ENCODE data around the gene CISD1. TPM values are rescaled to one million over a fixed set of nuclear protein-coding genes. Genes with fewer than 3 reads are reported as not detected.
A peak's percentile ranks its signal among the peaks of the same experiment; 100 is the strongest.

CISD1 gene
- total and polyA plus RNA-seq, 2 donors (not counting 3 experiments of a cell fraction or from before 2014, with no cell fraction given) = 25.5 to 53.0 TPM

DNA sequence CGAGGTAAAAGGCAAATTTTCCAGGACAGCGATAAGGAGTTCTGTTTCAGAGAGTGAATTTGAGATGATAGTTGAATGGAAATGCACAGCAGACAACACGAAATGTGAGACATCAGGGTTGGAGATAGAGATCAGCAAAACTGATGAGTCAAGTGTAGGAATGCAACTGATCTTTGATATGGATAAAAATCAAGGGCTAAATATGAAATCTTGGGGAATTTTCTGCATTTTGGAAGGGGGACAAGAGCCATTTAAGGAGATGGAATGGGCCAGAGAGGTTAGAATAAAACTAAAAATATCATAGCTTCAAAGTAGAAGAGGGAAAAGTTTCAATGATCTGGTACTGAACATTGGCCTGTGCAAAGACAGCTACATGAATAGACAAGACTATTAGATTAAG is 11.5 kb downstream of the CISD1 start:
- no TSS peak for BruUV-seq (replicated peaks)
- POLR2A ChIA-PET = no interaction called here
- no peak for TF ChIP-seq JUN (IDR thresholded peaks at IDR 0.05; ENCODE audit: borderline replicate concordance, insufficient read depth, insufficient read length, low read depth)
- TF ChIP-seq, protein P1, sequence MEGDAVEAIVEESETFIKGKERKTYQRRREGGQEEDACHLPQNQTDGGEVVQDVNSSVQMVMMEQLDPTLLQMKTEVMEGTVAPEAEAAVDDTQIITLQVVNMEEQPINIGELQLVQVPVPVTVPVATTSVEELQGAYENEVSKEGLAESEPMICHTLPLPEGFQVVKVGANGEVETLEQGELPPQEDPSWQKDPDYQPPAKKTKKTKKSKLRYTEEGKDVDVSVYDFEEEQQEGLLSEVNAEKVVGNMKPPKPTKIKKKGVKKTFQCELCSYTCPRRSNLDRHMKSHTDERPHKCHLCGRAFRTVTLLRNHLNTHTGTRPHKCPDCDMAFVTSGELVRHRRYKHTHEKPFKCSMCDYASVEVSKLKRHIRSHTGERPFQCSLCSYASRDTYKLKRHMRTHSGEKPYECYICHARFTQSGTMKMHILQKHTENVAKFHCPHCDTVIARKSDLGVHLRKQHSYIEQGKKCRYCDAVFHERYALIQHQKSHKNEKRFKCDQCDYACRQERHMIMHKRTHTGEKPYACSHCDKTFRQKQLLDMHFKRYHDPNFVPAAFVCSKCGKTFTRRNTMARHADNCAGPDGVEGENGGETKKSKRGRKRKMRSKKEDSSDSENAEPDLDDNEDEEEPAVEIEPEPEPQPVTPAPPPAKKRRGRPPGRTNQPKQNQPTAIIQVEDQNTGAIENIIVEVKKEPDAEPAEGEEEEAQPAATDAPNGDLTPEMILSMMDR (IDR thresholded peaks at IDR 0.05; ENCODE audit: extremely low read depth in 1 of 2, insufficient read depth in 1 of 2, low read depth in 1 of 2, low read length in 2 of 2) = no peak
- peak; percentile 85 for TF ChIP-seq GATA2 (IDR thresholded peaks at IDR 0.05; ENCODE audit: insufficient read depth, insufficient read length, low read depth, low read length)
- peak; percentile 9 for TF ChIP-seq FOS (IDR thresholded peaks at IDR 0.05; ENCODE audit: borderline replicate concordance, insufficient read depth, low read length)
- Histone ChIP-seq H3K79me2 (ENCODE audit: control insufficient read depth, insufficient read depth, low read length) (peaks cover 45% of the 10 kb centered on the region), H3K4me1 (ENCODE audit: control insufficient read depth, extremely low read depth, insufficient read depth, low read length) (peaks cover 52% of the 10 kb centered on the region), H3K9me3 (replicated peaks; ENCODE audit: control insufficient read depth, insufficient read depth, low read length) (no peaks in the 10 kb centered on the region), H4K20me1 (replicated peaks; ENCODE audit: control insufficient read depth, extremely low read depth, insufficient read depth, low read length) (no peaks in the 10 kb centered on the region), H3K4me3 (replicated peaks in 1 of 3; ENCODE audit: insufficient read depth in 1 of 3, low read depth in 1 of 3, low read length in 3 of 3) (no peak overlapping the region), H2AFZ (ENCODE audit: low read depth, low read length) (no peak overlapping the region), H3K27me3 (ENCODE audit: control insufficient read depth in 2 of 2, insufficient read depth in 2 of 2, low read length in 2 of 2) (no peaks in the 10 kb centered on the region), H3K9me1 (replicated peaks; ENCODE audit: control insufficient read depth, extremely low read depth, insufficient read depth, low read length) (no peaks in the 10 kb centered on the region), H3K36me3 (ENCODE audit: control insufficient read depth in 2 of 2, extremely low read depth in 1 of 2, insufficient read depth in 2 of 2, low read length in 2 of 2) (peaks cover 0 to 2% of the 10 kb centered on the region in 2 experiments), H3K4me2 (ENCODE audit: insufficient read depth, low read length) (peak overlapping the region; percentile 79), H3K27ac (ENCODE audit: insufficient read depth, low read depth, low read length) (peak overlapping the region; percentile 87), H3K9ac (replicated peaks; ENCODE audit: extremely low read depth, insufficient read depth, low read length) (no peak overlapping the region)
- DNase-seq (ENCODE audit: low read depth, low spot score) = no peak
- dilution Hi-C loops (cut with MboI; ENCODE audit: extremely low pct_ligation_motif_present, low sequenced_read_pairs) = no loop called here
- intact Hi-C loops (cut with micrococcal nuclease) = no loop called here
- no peak for FAIRE-seq
- CTCF ChIA-PET = interaction anchor here (1.1 to 1.2 kb wide), 3 partner anchors 11 to 103 kb away, joined by 3 to 5 read pairs (median 4); no protein-coding TSS in a partner anchor
